AG04450 (cell line): ENCODE results near the gene HOXD4. TPM values are rescaled to one million over a fixed set of nuclear protein-coding genes. Genes with fewer than 3 reads are reported as not detected.

Source experiments
- CTCF ChIA-PET: fragments of 300-600, 350-600 bp; formaldehyde crosslinking; extraction: SDS; loops from one replicate; lab custom pipeline; 2022; ENCODE audit warnings: antibody characterized with exemption, inconsistent platforms; lab: Charles Lee
- POLR2A ChIA-PET: fragments of 350-600 bp; formaldehyde crosslinking; extraction: SDS; loops from one replicate; lab custom pipeline; 2021; ENCODE audit warnings: antibody characterized with exemption, inconsistent platforms; lab: Yijun Ruan, JAX
- DNase-seq: peaks from one replicate; pipeline ENCODE4 v3.0.0-alpha.2; 2011; ENCODE audit warnings: low read depth, low spot score
- H3K27ac ChIP-seq: one replicate; pipeline ENCODE4 v1.5.1; 2012; ENCODE audit warnings: low read depth, low read length, control low read depth
- H3K27me3 ChIP-seq: one replicate; pipeline ENCODE4 v1.6.0; 2012; ENCODE audit warnings: low read length; ENCODE audit not compliant: control insufficient read depth, insufficient read depth
- H3K4me3 ChIP-seq: 2 replicates; pipeline ENCODE4 v1.5.1; 2011; ENCODE audit warnings: mild to moderate bottlenecking, low read depth, low read length, control low read depth
- H3K9me3 ChIP-seq: 2 replicates; pipeline ENCODE4 v1.5.1; 2012; ENCODE audit warnings: low read length; ENCODE audit not compliant: control insufficient read depth, insufficient read depth
- CTCF ChIP-seq: IDR thresholded peaks from 2 replicates; pipeline ENCODE4 v1.5.1; 2011; ENCODE audit warnings: low read depth, low read length, control low read depth, inconsistent platforms
- polyA plus RNA-seq: library from polyadenylated mRNA; depleted of rRNA; stranded (reverse); fragments of >200 nt; gene quantifications from 2 replicates; pipeline ENCODE4 v1.2.3, GENCODE V29; 2011

Gene HOXD4
- polyA plus RNA-seq, 1 experiment = not detected

GRCh38 chr2:176187200-176187898 lies 36.0 kb downstream of the HOXD4 start:
- no peak overlapping the region for H3K27ac ChIP-seq
- H3K4me3 ChIP-seq = peak overlapping the region; percentile 51; the same call in 1 of the 2 replicates
- POLR2A ChIA-PET = no interaction called here
- no peak for TF ChIP-seq CTCF
- CTCF ChIA-PET = interaction anchor here (0.6 to 1.2 kb wide), 3 partner anchors 60 to 882 kb away, joined by 3 to 5 read pairs (median 4); no protein-coding TSS in a partner anchor
- peaks cover 55% of the 10 kb centered on the region for H3K27me3 ChIP-seq
- H3K9me3 ChIP-seq = no peaks in the 10 kb centered on the region; the same call in 1 of the 2 replicates
- DNase-seq = no peak

GRCh38 chr2:176187899-176188773 lies 36.8 kb downstream of the HOXD4 start, which contains the start of gene HOXD1:
Gene HOXD1, plus strand, starts transcription at chr2:176188668. Its CDS starts 134 bp downstream, at chr2:176188802.
- Histone ChIP-seq H3K27ac (no peak within 1 kb of the TSS), H3K27me3 (peaks cover 49% of the 10 kb centered on the region)
- TF ChIP-seq CTCF = no peak

GRCh38 chr2:176188774-176189680 lies 37.7 kb downstream of the HOXD4 start:
- Histone ChIP-seq H3K27me3 (peaks cover 48% of the 10 kb centered on the region), H3K27ac (no peak overlapping the region), H3K4me3 (peak overlapping the region; percentile 32; the same call in 1 of the 2 replicates), H3K9me3 (no peaks in the 10 kb centered on the region; the same call in 1 of the 2 replicates)
- CTCF ChIA-PET = interaction anchor here (1.8 kb wide), 1 partner anchor 265 kb away, joined by 6 read pairs; no protein-coding TSS in a partner anchor
- DNase-seq = no peak
- no peak for TF ChIP-seq CTCF
- POLR2A ChIA-PET = no interaction called here

More at GRCh38 chr2:176187899-176188773, 36.8 kb downstream of the HOXD4 start, which contains the start of gene HOXD1:
- no peaks in the 10 kb centered on the region; the same call in 1 of the 2 replicates for H3K9me3 ChIP-seq
- POLR2A ChIA-PET = no interaction called here
- no peak for DNase-seq
- CTCF ChIA-PET = interaction anchor here (1.2 to 1.8 kb wide), 2 partner anchors 266 to 267 kb away, joined by 5 to 6 read pairs; no protein-coding TSS in a partner anchor
- H3K4me3 ChIP-seq = peak within 1 kb of the TSS; percentile 51

GRCh38 chr2:176189681-176190641 lies 38.6 kb downstream of the HOXD4 start:
- no peak for TF ChIP-seq CTCF
- POLR2A ChIA-PET = no interaction called here
- no peak overlapping the region for H3K27ac ChIP-seq
- H3K27me3 ChIP-seq = peaks cover 48% of the 10 kb centered on the region
- no peaks in the 10 kb centered on the region; the same call in 1 of the 2 replicates for H3K9me3 ChIP-seq
- CTCF ChIA-PET = interaction anchor here (1.8 kb wide), 1 partner anchor 264 kb away, joined by 6 read pairs; no protein-coding TSS in a partner anchor
- no peak overlapping the region for H3K4me3 ChIP-seq
- DNase-seq = no peak
